Measurements from ENCODE around the gene CHAT. TPM values are rescaled to one million over a fixed set of nuclear protein-coding genes. Genes with fewer than 3 reads are reported as not detected.

Gene CHAT
- total RNA-seq, 1 experiment from 2014 or later: not detected

Other genes with a start within 250 kb of the CHAT start
- gene DRGX, start 217.9 kb upstream of the CHAT start, total RNA-seq (2014; rRNA removed; shearing (Covaris generic)): not detected in 2 replicates
- 7.4 and 11.5 TPM in 2 replicates for gene ERCC6, start 74.9 kb upstream of the CHAT start, total RNA-seq (2014; rRNA removed; shearing (Covaris generic))
- gene SLC18A3, start 3.7 kb upstream of the CHAT start, total RNA-seq (2014; rRNA removed; shearing (Covaris generic)): not detected in 2 replicates
- not detected in 2 replicates for gene C10orf53, start 65.6 kb downstream of the CHAT start, total RNA-seq (2014; rRNA removed; shearing (Covaris generic))
- not detected in 2 replicates for gene OGDHL, start 148.3 kb downstream of the CHAT start, total RNA-seq (2014; rRNA removed; shearing (Covaris generic))

Data from SJSA1 (cell line).